GM12878 (cell line): ENCODE data around the gene KIFAP3. TPM values are rescaled to one million over a fixed set of nuclear protein-coding genes. Genes with fewer than 3 reads are reported as not detected.

Source experiments
- ATF7 ChIP-seq: fragments of 450-650 bp; IDR thresholded peaks from 2 replicates; pipeline ENCODE4 v1.6.1; 2016; ENCODE audit warnings: low read depth, mild to moderate bottlenecking
- BCLAF1 ChIP-seq: fragments of 450-650 bp; IDR thresholded peaks from 2 replicates; pipeline ENCODE4 v1.6.1; 2017; ENCODE audit warnings: antibody characterized with exemption, mild to moderate bottlenecking, moderate library complexity
- CUX1 ChIP-seq: IDR thresholded peaks from 2 replicates; pipeline ENCODE4 v1.6.1; 2012; ENCODE audit warnings: improper control_type of control experiment, low read depth, low read length; ENCODE audit not compliant: insufficient replicate concordance
- EGR1 ChIP-seq, 2 experiments: IDR thresholded peaks; 1 replicate in 1 of 2; 2 replicates in 1 of 2; pipeline ENCODE4 v1.6.1; 2011 to 2012; ENCODE audit warnings: low read depth in 2 of 2, low read length in 2 of 2, borderline replicate concordance in 1 of 2, mild to moderate bottlenecking in 1 of 2, moderate library complexity in 1 of 2
- GATAD2B ChIP-seq: fragments of 450-650 bp; conservative IDR thresholded peaks from 2 replicates; pipeline ENCODE4 v1.6.1; 2017; ENCODE audit warnings: low read depth, mild to moderate bottlenecking, moderate library complexity
- JUNB ChIP-seq: IDR thresholded peaks from 2 replicates; pipeline ENCODE4 v1.6.1; 2016; ENCODE audit warnings: antibody characterized with exemption, mild to moderate bottlenecking
- MEF2A ChIP-seq: IDR thresholded peaks from 2 replicates; pipeline ENCODE4 v1.6.1; 2011; ENCODE audit warnings: low read depth, mild to moderate bottlenecking, low read length, moderate library complexity; ENCODE audit not compliant: insufficient read depth
- MTA3 ChIP-seq: IDR thresholded peaks from 2 replicates; pipeline ENCODE4 v1.6.1; 2012; ENCODE audit warnings: low read length, inconsistent platforms, borderline replicate concordance
- NKRF ChIP-seq: fragments of 450-650 bp; conservative IDR thresholded peaks from 2 replicates; pipeline ENCODE4 v1.6.1; 2017; ENCODE audit warnings: mild to moderate bottlenecking, moderate library complexity
- NR2C1 ChIP-seq: fragments of 450-650 bp; IDR thresholded peaks from 2 replicates; pipeline ENCODE4 v1.6.1; 2017; ENCODE audit warnings: antibody characterized with exemption, mild to moderate bottlenecking, moderate library complexity
- PAX5 ChIP-seq: IDR thresholded peaks from 2 replicates; pipeline ENCODE4 v1.6.1; 2011; ENCODE audit warnings: low read depth, low read length, borderline replicate concordance
- RAD21 ChIP-seq: IDR thresholded peaks from 2 replicates; pipeline ENCODE4 v1.6.1; 2011; ENCODE audit warnings: mild to moderate bottlenecking, low read depth, low read length, moderate library complexity; ENCODE audit not compliant: insufficient read depth
- RAD51 ChIP-seq: fragments of 450-650 bp; IDR thresholded peaks from 2 replicates; pipeline ENCODE4 v1.6.1; 2016; ENCODE audit warnings: moderate library complexity, mild to moderate bottlenecking, inconsistent platforms
- RBBP5 ChIP-seq: fragments of 200-600 bp; sonication (generic); conservative IDR thresholded peaks from 2 replicates; pipeline ENCODE4 v1.6.1; 2016
- SMAD5 ChIP-seq: IDR thresholded peaks from 2 replicates; pipeline ENCODE4 v1.6.1; 2016; ENCODE audit warnings: antibody characterized with exemption, low read depth
- SP1 ChIP-seq: IDR thresholded peaks from one replicate; pipeline ENCODE4 v1.6.1; 2011; ENCODE audit warnings: low read depth, low read length
- SPI1 ChIP-seq: IDR thresholded peaks from 2 replicates; pipeline ENCODE4 v1.6.1; 2011; ENCODE audit warnings: low read depth, mild to moderate bottlenecking, low read length, moderate library complexity, borderline replicate concordance; ENCODE audit not compliant: insufficient read depth
- SREBF2 ChIP-seq: IDR thresholded peaks from 2 replicates; pipeline ENCODE4 v1.6.1; 2012; ENCODE audit warnings: mild to moderate bottlenecking, low read length
- ZNF207 ChIP-seq: fragments of 450-650 bp; IDR thresholded peaks from 2 replicates; pipeline ENCODE4 v1.6.1; 2014; ENCODE audit warnings: antibody characterized with exemption, mild to moderate bottlenecking, borderline replicate concordance
- ZNF217 ChIP-seq: fragments of 450-650 bp; IDR thresholded peaks from 2 replicates; pipeline ENCODE4 v1.6.1; 2017; ENCODE audit warnings: antibody characterized with exemption, mild to moderate bottlenecking
- polyA plus RNA-seq, 11 experiments: library from polyadenylated mRNA; depleted of rRNA in 4 of 11; unstranded in 6 of 11; stranded (reverse) in 5 of 11; fragments of >200 nt; fragmentation: Nextera tagmentation in 4 of 11; fragmentation: Illumina TruSeq in 1 of 11; extraction: Ambion mirVana in 4 of 11; extraction: Trizol in 1 of 11; gene quantifications; 1 replicate in 1 of 11; 2 replicates in 10 of 11; pipeline versions ENCODE4 v1.2.1 to v1.2.3, GENCODE V29; 2011 to 2016; ENCODE audit warnings: inconsistent platforms in 2 of 11, missing spikeins in 2 of 11, low read depth in 1 of 11
- total RNA-seq, 4 experiments: library from RNA; depleted of rRNA in 3 of 4; stranded (reverse); fragments of >200 nt in 3 of 4; fragmentation: Illumina TruSeq in 1 of 4; extraction: Trizol in 1 of 4; gene quantifications; 2 replicates each; pipeline versions ENCODE4 v1.2.1 to v1.2.3, GENCODE V29; 2013 to 2021

Gene KIFAP3
- total and polyA plus RNA-seq, 10 of the 15 experiments (the other 5 are each of a cell fraction or from before 2014, with no cell fraction given) = 13.7 to 100 (median 18.9) TPM

- TF ChIP-seq GATAD2B = no peak
- TF ChIP-seq RAD51 = no peak
- TF ChIP-seq BCLAF1 = no peak
- no peak for TF ChIP-seq JUNB
- TF ChIP-seq RAD21 = no peak
- TF ChIP-seq SPI1 = no peak
- TF ChIP-seq SREBF2 = no peak
- no peak for TF ChIP-seq SMAD5
- TF ChIP-seq ATF7 = peak; percentile 61; the same call in 1 of the 2 replicates
- no peak for TF ChIP-seq EGR1 (IDR thresholded peaks at IDR 0.05; ENCODE audit: borderline replicate concordance in 1 of 2, low read depth in 2 of 2, low read length in 2 of 2)
- TF ChIP-seq PAX5 = no peak
- TF ChIP-seq ZNF217 = no peak
- no peak for TF ChIP-seq CUX1
- TF ChIP-seq SP1 = no peak
- no peak for TF ChIP-seq RBBP5
- no peak for TF ChIP-seq NR2C1
- no peak for TF ChIP-seq MTA3
- TF ChIP-seq NKRF = no peak
- no peak for TF ChIP-seq ZNF207
- 0 out of 2 replicates have a peak, but pooled peaks have one; percentile 19 for TF ChIP-seq MEF2A
These were observed 148.7 kb downstream of the KIFAP3 start (continued) for GRCh38 chr1:169925505-169926482.
